T-helper 1 cell treated with Interleukin-12 subunit alpha and Interleukin-12 subunit beta and Interleukin-4 antibody, amounts not matched to agents 30 ng/mL and 1 ng/mL, for 36 hours (primary cell): ENCODE measurements around the gene ZNF554. TPM values are rescaled to one million over a fixed set of nuclear protein-coding genes. Genes with fewer than 3 reads are reported as not detected.

ENCODE experiments used
- intact Hi-C: fragments of 100-400 bp; cut with micrococcal nuclease; formaldehyde crosslinking; loops from one replicate; pipeline ENCODE4 v1.15.1; 2024
- total RNA-seq: library from RNA; stranded (reverse); gene quantifications from 2 replicates; pipeline ENCODE4 v1.2.3, GENCODE V29; 2022

The ZNF554 gene
- 3.2 and 3.4 TPM in 2 replicates for total RNA-seq

- intact Hi-C loops: loop anchor here (1.0 to 10.0 kb wide), 6 partner anchors 22 to 365 kb away; partner anchors contain the start of genes NCLN, SLC39A3, THOP1 and ZNF555
Measured at GRCh38 chr19:2819540-2820111, at the start of gene ZNF554. Gene ZNF554 (plus strand): TSS chr19:2819868. CDS start chr19:2820072, 204 bp downstream.

GRCh38 chr19:2770055-2771013, 49.3 kb upstream of the ZNF554 start:
- intact Hi-C loops: no loop called here

GRCh38 chr19:2771786-2772674, 47.6 kb upstream of the ZNF554 start:
- intact Hi-C loops: no loop called here

- intact Hi-C loops: no loop called here
Measured at GRCh38 chr19:2774083-2774679, 45.5 kb upstream of the ZNF554 start.

- intact Hi-C loops: no loop called here
Measured at GRCh38 chr19:2774953-2775555, 44.6 kb upstream of the ZNF554 start.

- intact Hi-C loops: no loop called here
Measured at GRCh38 chr19:2775556-2776430, 43.9 kb upstream of the ZNF554 start.

GRCh38 chr19:2777952-2778683, 41.5 kb upstream of the ZNF554 start:
- intact Hi-C loops: no loop called here

- intact Hi-C loops: no loop called here
Measured at GRCh38 chr19:2779121-2779740, 40.4 kb upstream of the ZNF554 start.

- intact Hi-C loops: loop anchor here (10.0 kb wide), 1 partner anchor 725 kb away; the partner anchor contains the start of genes DOHH and FZR1
Measured at GRCh38 chr19:2780284-2780683, 39.4 kb upstream of the ZNF554 start.

- intact Hi-C loops: loop anchor here (1.0 to 10.0 kb wide), 6 partner anchors 58 to 978 kb away; partner anchors contain the start of genes APBA3, DOHH, DOT1L and FZR1
Measured at GRCh38 chr19:2782329-2782935, 37.2 kb upstream of the ZNF554 start.

- intact Hi-C loops: loop anchor here (1.0 to 10.0 kb wide), 7 partner anchors 58 to 978 kb away; partner anchors contain the start of genes APBA3, DOHH, DOT1L and FZR1
Measured at GRCh38 chr19:2782936-2783780, 36.5 kb upstream of the ZNF554 start, which contains the start of gene SGTA. Gene SGTA (minus strand): TSS chr19:2783273. CDS start chr19:2769068, 14,205 bp downstream.

GRCh38 chr19:2783781-2784145, 35.9 kb upstream of the ZNF554 start:
- intact Hi-C loops: loop anchor here (1.0 to 10.0 kb wide), 6 partner anchors 57 to 977 kb away; partner anchors contain the start of genes APBA3, DOHH, DOT1L and FZR1

- intact Hi-C loops: loop anchor here (1.0 to 10.0 kb wide), 8 partner anchors 34 to 719 kb away; partner anchors contain the start of genes AP3D1, DOHH, FZR1 and NCLN
Measured at GRCh38 chr19:2785244-2785997, 34.2 kb upstream of the ZNF554 start, which contains the start of gene THOP1. Gene THOP1 (plus strand): TSS chr19:2785503. CDS start chr19:2785663, 160 bp downstream.

- intact Hi-C loops: loop anchor here (10.0 kb wide), 1 partner anchor 718 kb away; the partner anchor contains the start of genes DOHH and FZR1
Measured at GRCh38 chr19:2787115-2787514, 32.6 kb upstream of the ZNF554 start.

GRCh38 chr19:2788237-2788636, 31.4 kb upstream of the ZNF554 start:
- intact Hi-C loops: loop anchor here (10.0 kb wide), 1 partner anchor 717 kb away; the partner anchor contains the start of genes DOHH and FZR1
